MCF 10A (cell line): ENCODE results near the gene LIN28B. TPM values are rescaled to one million over a fixed set of nuclear protein-coding genes. Genes with fewer than 3 reads are reported as not detected.

Source experiments
- BruUV-seq: library from RNA; stranded (reverse); fragments of 400-500 nt; replicated peaks from 2 replicates; lab custom pipeline; 2021; lab: Mats Ljungman, UMichigan
- CTCF ChIA-PET: fragments of 300-600 bp; sonication (Branson Sonifier 250); formaldehyde crosslinking; extraction: SDS; loops from one replicate; lab custom pipeline; 2021; ENCODE audit warnings: antibody characterized with exemption, inconsistent platforms; lab: Yijun Ruan, JAX
- POLR2A ChIA-PET: fragments of 300-600, 350-650 bp; sonication (Branson Sonifier 250); formaldehyde crosslinking; extraction: SDS; loops from one replicate; lab custom pipeline; 2020; ENCODE audit warnings: antibody characterized with exemption, inconsistent platforms; lab: Yijun Ruan, JAX
- DNase-seq: peaks from one replicate; pipeline ENCODE4 v3.0.0-alpha.2; 2018; ENCODE audit not compliant: unreplicated experiment
- H3K27ac Mint-ChIP-seq: one replicate; pipeline ENCODE4 v1.8.0; 2022; ENCODE audit warnings: mild to moderate bottlenecking, low read depth, mixed read lengths; ENCODE audit not compliant: unreplicated experiment
- H3K27me3 Mint-ChIP-seq: one replicate; pipeline ENCODE4 v1.8.0; 2022; ENCODE audit warnings: mixed read lengths; ENCODE audit not compliant: insufficient read depth, unreplicated experiment
- H3K36me3 Mint-ChIP-seq: one replicate; pipeline ENCODE4 v1.8.0; 2022; ENCODE audit warnings: mild to moderate bottlenecking, moderate library complexity, mixed read lengths; ENCODE audit not compliant: insufficient read depth, unreplicated experiment
- H3K4me1 Mint-ChIP-seq: one replicate; pipeline ENCODE4 v1.8.0; 2022; ENCODE audit warnings: mixed read lengths; ENCODE audit not compliant: insufficient read depth, unreplicated experiment
- H3K4me3 Mint-ChIP-seq: one replicate; pipeline ENCODE4 v1.8.0; 2022; ENCODE audit warnings: mild to moderate bottlenecking, moderate library complexity, mixed read lengths; ENCODE audit not compliant: unreplicated experiment
- H3K9me3 Mint-ChIP-seq: one replicate; pipeline ENCODE4 v1.8.0; 2022; ENCODE audit warnings: mixed read lengths; ENCODE audit not compliant: unreplicated experiment
- intact Hi-C: fragments of 100-400 bp; cut with micrococcal nuclease; formaldehyde crosslinking; loops from 2 replicates; pipeline ENCODE4 v1.14.1; 2022
- total RNA-seq: library from RNA; stranded (reverse); gene quantifications from 2 replicates; pipeline ENCODE4 v1.2.3, GENCODE V29; 2022
- TF ChIP-seq, protein P1 (sequence below): fragments of 200-600 bp; IDR thresholded peaks from one replicate; pipeline ENCODE4 v1.8.0; 2022; ENCODE audit warnings: antibody characterized with exemption, mild to moderate bottlenecking; ENCODE audit not compliant: unreplicated experiment

LIN28B gene
- total RNA-seq, 1 experiment from 2014 or later: not detected

DNA sequence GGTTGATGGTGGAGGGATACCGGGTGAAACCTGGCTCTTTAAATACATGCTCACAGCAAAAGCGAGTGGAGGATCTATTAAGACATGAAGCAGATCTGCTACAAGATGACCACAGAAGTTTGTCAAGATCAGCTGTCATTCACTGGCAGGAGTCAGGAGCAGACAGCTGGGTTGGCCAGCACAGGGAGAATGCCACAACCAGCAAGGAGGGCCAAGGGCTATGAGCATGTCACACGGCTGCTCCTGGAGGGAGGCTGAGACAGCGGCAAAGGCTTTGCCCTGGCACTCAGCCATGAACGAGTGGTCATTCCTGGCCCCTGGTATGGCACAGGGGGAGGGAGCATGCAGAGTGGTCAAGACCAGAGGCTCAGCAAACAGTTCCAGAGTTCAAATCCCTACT is 145.3 kb downstream of the LIN28B start:
- DNase-seq: no peak
- Mint-ChIP-seq H3K9me3 (no peaks in the 10 kb centered on the region), H3K27me3 (no peaks in the 10 kb centered on the region), H3K4me1 (peaks cover 12% of the 10 kb centered on the region), H3K36me3 (no peaks in the 10 kb centered on the region), H3K27ac (no peak overlapping the region), H3K4me3 (no peak overlapping the region)
- POLR2A ChIA-PET: no interaction called here
- no TSS peak for BruUV-seq
- TF ChIP-seq, protein P1, sequence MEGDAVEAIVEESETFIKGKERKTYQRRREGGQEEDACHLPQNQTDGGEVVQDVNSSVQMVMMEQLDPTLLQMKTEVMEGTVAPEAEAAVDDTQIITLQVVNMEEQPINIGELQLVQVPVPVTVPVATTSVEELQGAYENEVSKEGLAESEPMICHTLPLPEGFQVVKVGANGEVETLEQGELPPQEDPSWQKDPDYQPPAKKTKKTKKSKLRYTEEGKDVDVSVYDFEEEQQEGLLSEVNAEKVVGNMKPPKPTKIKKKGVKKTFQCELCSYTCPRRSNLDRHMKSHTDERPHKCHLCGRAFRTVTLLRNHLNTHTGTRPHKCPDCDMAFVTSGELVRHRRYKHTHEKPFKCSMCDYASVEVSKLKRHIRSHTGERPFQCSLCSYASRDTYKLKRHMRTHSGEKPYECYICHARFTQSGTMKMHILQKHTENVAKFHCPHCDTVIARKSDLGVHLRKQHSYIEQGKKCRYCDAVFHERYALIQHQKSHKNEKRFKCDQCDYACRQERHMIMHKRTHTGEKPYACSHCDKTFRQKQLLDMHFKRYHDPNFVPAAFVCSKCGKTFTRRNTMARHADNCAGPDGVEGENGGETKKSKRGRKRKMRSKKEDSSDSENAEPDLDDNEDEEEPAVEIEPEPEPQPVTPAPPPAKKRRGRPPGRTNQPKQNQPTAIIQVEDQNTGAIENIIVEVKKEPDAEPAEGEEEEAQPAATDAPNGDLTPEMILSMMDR: no peak
- CTCF ChIA-PET: interaction anchor here (0.6 to 1.5 kb wide), 3 partner anchors 11 to 679 kb away, joined by 3 read pairs; no protein-coding TSS in a partner anchor
- intact Hi-C loops: no loop called here

DNA sequence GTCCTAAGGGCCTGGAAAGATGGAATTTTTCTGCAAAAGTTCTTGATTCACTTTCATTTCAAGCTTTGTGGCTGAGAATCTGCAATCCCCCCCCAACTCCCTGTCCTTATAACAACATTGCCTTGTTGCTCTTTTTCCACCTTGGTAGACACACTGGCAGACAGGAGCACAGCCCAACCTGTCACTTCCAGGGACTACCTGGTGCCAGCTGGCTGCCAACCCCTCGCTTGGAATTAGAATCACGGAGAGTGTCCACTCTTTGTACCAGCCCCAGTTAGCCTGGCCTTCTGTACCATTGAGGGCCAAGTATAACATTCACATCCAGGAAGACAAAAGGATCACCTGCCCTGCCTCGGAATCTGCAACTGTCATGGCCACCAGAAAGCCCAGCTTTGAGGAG is 148.2 kb downstream of the LIN28B start:
- Mint-ChIP-seq H3K27me3 (no peaks in the 10 kb centered on the region), H3K9me3 (no peaks in the 10 kb centered on the region), H3K4me3 (no peak overlapping the region), H3K27ac (no peak overlapping the region), H3K4me1 (no peaks in the 10 kb centered on the region), H3K36me3 (peaks cover 4% of the 10 kb centered on the region)
- ChIA-PET CTCF (interaction anchor here (0.6 to 1.0 kb wide), 3 partner anchors 15 to 325 kb away, joined by 3 to 5 read pairs (median 3); no protein-coding TSS in a partner anchor), POLR2A (no interaction called here)
- TF ChIP-seq, protein P1: no peak
- intact Hi-C loops: no loop called here
- no peak for DNase-seq
- BruUV-seq: no TSS peak

DNA sequence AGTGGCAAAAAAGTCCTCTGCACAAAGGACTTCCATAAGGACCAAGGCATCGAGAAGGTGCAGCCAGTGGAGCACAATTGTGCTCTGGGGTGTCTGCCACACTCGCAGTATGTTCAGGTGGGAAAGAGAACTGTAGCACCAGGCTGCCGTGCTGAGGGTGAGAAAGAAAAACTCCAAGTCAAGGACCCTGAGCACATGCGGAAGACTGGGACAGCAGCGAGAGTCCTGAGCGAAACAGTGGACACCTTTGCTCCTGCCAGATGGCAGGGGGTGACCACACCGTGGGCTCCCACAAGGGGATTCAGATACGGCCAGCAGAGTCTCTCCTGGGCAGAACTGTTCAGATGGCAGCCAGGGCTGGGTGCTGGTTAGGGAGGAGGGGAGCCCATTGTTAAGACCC is 149.4 kb downstream of the LIN28B start:
- intact Hi-C loops: no loop called here
- no peak for DNase-seq
- Mint-ChIP-seq H3K9me3 (no peaks in the 10 kb centered on the region), H3K4me1 (no peaks in the 10 kb centered on the region), H3K27me3 (no peaks in the 10 kb centered on the region), H3K36me3 (peaks cover 4% of the 10 kb centered on the region), H3K27ac (no peak overlapping the region), H3K4me3 (no peak overlapping the region)
- ChIA-PET POLR2A (no interaction called here), CTCF (no interaction called here)
- TF ChIP-seq, protein P1: no peak
- no TSS peak for BruUV-seq

DNA sequence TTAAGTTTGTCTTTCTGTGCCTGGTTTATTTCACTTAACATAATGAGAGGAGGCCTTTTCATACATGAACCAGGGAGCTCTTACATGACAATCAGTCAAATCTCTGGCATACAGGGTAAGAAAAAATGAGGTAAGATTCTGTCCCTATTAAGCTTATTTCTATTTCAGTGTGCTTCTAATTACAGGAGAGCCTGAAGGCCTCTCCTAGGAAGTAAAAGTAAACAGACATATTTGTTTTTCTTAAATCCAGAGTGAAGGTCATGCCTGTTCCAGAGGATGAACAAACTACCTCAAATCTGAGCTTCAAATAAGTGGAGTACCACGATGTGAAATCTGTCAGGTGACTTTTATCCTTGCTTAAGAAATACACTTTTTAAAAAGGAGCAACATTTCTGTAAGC is 150.3 kb downstream of the LIN28B start:
- Mint-ChIP-seq H3K27ac (no peak overlapping the region), H3K9me3 (no peaks in the 10 kb centered on the region), H3K4me3 (no peak overlapping the region), H3K4me1 (no peaks in the 10 kb centered on the region), H3K36me3 (peaks cover 4% of the 10 kb centered on the region), H3K27me3 (no peaks in the 10 kb centered on the region)
- intact Hi-C loops: no loop called here
- ChIA-PET CTCF (interaction anchor here (0.9 kb wide), 1 partner anchor 19 kb away, joined by 3 read pairs; no protein-coding TSS in a partner anchor), POLR2A (interaction anchor here (0.7 to 1.3 kb wide), 2 partner anchors 10 to 19 kb away, joined by 3 to 4 read pairs; no protein-coding TSS in a partner anchor)
- no TSS peak for BruUV-seq
- TF ChIP-seq, protein P1: no peak
- DNase-seq: no peak
